Activated naive CD4-positive, alpha-beta T cell treated with anti-CD3 and anti-CD28 coated beads, Interleukin-2, amount 50 U/mL, for 24 hours (primary cell): Measurements from ENCODE around the gene CPSF7.
"Not testable (repeated sequence)": the region's sequence is repeated elsewhere in the genome, so short reads cannot be mapped to it uniquely, and the experiment has no call there.

Experiments
- H3K27ac Mint-ChIP-seq: one replicate; pipeline ENCODE4 v1.8.0; 2021; ENCODE audit warnings: mild to moderate bottlenecking, mixed read lengths
- H3K27me3 Mint-ChIP-seq: one replicate; pipeline ENCODE4 v1.8.0; 2021; ENCODE audit warnings: mixed read lengths
- H3K36me3 Mint-ChIP-seq: one replicate; pipeline ENCODE4 v1.8.0; 2021; ENCODE audit warnings: mixed read lengths
- H3K4me1 Mint-ChIP-seq: one replicate; pipeline ENCODE4 v1.8.0; 2021; ENCODE audit warnings: mixed read lengths
- H3K4me3 Mint-ChIP-seq: one replicate; pipeline ENCODE4 v1.8.0; 2021; ENCODE audit warnings: mild to moderate bottlenecking, mixed read lengths
- H3K9me3 Mint-ChIP-seq: one replicate; pipeline ENCODE4 v1.8.0; 2021; ENCODE audit warnings: mixed read lengths

Gene CPSF7

GRCh38 chr11:61429691-61430582, at the start of gene CPSF7, which contains the start of gene SDHAF2:
TSS of gene CPSF7 (minus strand) at chr11:61429975. CDS start at chr11:61429235, 740 bp downstream.
TSS of gene SDHAF2 (plus strand) at chr11:61430124. CDS start at chr11:61430147, 23 bp downstream.
- Mint-ChIP-seq H3K4me3 (peak within 1 kb of the TSS; percentile 97), H3K4me1 (peaks cover 69% of the 10 kb centered on the region)

GRCh38 chr11:61477727-61478148, 48.0 kb upstream of the CPSF7 start:
- Mint-ChIP-seq H3K36me3 (peaks cover 6% of the 10 kb centered on the region), H3K4me3 (no peak overlapping the region), H3K27ac (no peak overlapping the region), H3K27me3 (no peaks in the 10 kb centered on the region), H3K4me1 (peaks cover 11% of the 10 kb centered on the region), H3K9me3 (no peaks in the 10 kb centered on the region)

More at GRCh38 chr11:61429691-61430582, at the start of gene CPSF7, which contains the start of gene SDHAF2:
- Mint-ChIP-seq H3K27ac (peak within 1 kb of the TSS; percentile 99), H3K9me3 (no peaks in the 10 kb centered on the region), H3K36me3 (peaks cover 20% of the 10 kb centered on the region), H3K27me3 (no peaks in the 10 kb centered on the region)

- Mint-ChIP-seq H3K4me1 (peaks cover 11% of the 10 kb centered on the region), H3K9me3 (no peaks in the 10 kb centered on the region), H3K4me3 (no peak overlapping the region), H3K36me3 (peaks cover 6% of the 10 kb centered on the region), H3K27ac (no peak overlapping the region), H3K27me3 (no peaks in the 10 kb centered on the region)
Observed at GRCh38 chr11:61477126-61477525, 47.4 kb upstream of the CPSF7 start.

- peaks cover 6% of the 10 kb centered on the region for H3K36me3 Mint-ChIP-seq
- no peaks in the 10 kb centered on the region for H3K9me3 Mint-ChIP-seq
- H3K27me3 Mint-ChIP-seq, result no peaks in the 10 kb centered on the region
- no peak overlapping the region for H3K4me3 Mint-ChIP-seq
- H3K4me1 Mint-ChIP-seq, result peaks cover 11% of the 10 kb centered on the region
- H3K27ac Mint-ChIP-seq, result no peak overlapping the region
Observed at GRCh38 chr11:61476371-61476770, 46.6 kb upstream of the CPSF7 start.

GRCh38 chr11:61475433-61475832, 45.7 kb upstream of the CPSF7 start:
- H3K4me3 Mint-ChIP-seq, result no peak overlapping the region
- peaks cover 6% of the 10 kb centered on the region for H3K36me3 Mint-ChIP-seq
- H3K9me3 Mint-ChIP-seq, result no peaks in the 10 kb centered on the region
- peaks cover 8% of the 10 kb centered on the region for H3K4me1 Mint-ChIP-seq
- H3K27me3 Mint-ChIP-seq, result no peaks in the 10 kb centered on the region
- no peak overlapping the region for H3K27ac Mint-ChIP-seq

GRCh38 chr11:61474013-61474643, 44.4 kb upstream of the CPSF7 start:
- Mint-ChIP-seq H3K4me3 (no peak overlapping the region), H3K9me3 (no peaks in the 10 kb centered on the region), H3K27me3 (no peaks in the 10 kb centered on the region), H3K36me3 (peaks cover 6% of the 10 kb centered on the region), H3K4me1 (peaks cover 5% of the 10 kb centered on the region), H3K27ac (peak overlapping the region; percentile 4)

GRCh38 chr11:61473370-61474012, 43.7 kb upstream of the CPSF7 start:
- Mint-ChIP-seq H3K36me3 (peaks cover 6% of the 10 kb centered on the region), H3K27ac (no peak overlapping the region), H3K27me3 (no peaks in the 10 kb centered on the region), H3K9me3 (no peaks in the 10 kb centered on the region), H3K4me3 (no peak overlapping the region), H3K4me1 (peaks cover 5% of the 10 kb centered on the region)

GRCh38 chr11:61472868-61473267, 43.1 kb upstream of the CPSF7 start:
- no peak overlapping the region for H3K4me3 Mint-ChIP-seq
- H3K9me3 Mint-ChIP-seq, result no peaks in the 10 kb centered on the region
- peaks cover 5% of the 10 kb centered on the region for H3K4me1 Mint-ChIP-seq
- no peak overlapping the region for H3K27ac Mint-ChIP-seq
- H3K36me3 Mint-ChIP-seq, result peaks cover 8% of the 10 kb centered on the region
- H3K27me3 Mint-ChIP-seq, result no peaks in the 10 kb centered on the region

GRCh38 chr11:61472282-61472681, 42.5 kb upstream of the CPSF7 start:
- no peaks in the 10 kb centered on the region for H3K27me3 Mint-ChIP-seq
- H3K4me1 Mint-ChIP-seq, result peaks cover 9% of the 10 kb centered on the region
- no peak overlapping the region for H3K27ac Mint-ChIP-seq
- H3K9me3 Mint-ChIP-seq, result no peaks in the 10 kb centered on the region
- peaks cover 8% of the 10 kb centered on the region for H3K36me3 Mint-ChIP-seq
- no peak overlapping the region for H3K4me3 Mint-ChIP-seq

- H3K27me3 Mint-ChIP-seq, result no peaks in the 10 kb centered on the region
- H3K9me3 Mint-ChIP-seq, result no peaks in the 10 kb centered on the region
- H3K4me1 Mint-ChIP-seq, result peaks cover 9% of the 10 kb centered on the region
- no peak overlapping the region for H3K27ac Mint-ChIP-seq
- H3K36me3 Mint-ChIP-seq, result peaks cover 2% of the 10 kb centered on the region
- H3K4me3 Mint-ChIP-seq, result no peak overlapping the region
Observed at GRCh38 chr11:61468002-61468401, 38.2 kb upstream of the CPSF7 start.

GRCh38 chr11:61467602-61468001, 37.8 kb upstream of the CPSF7 start:
- not testable (repeated sequence) for H3K4me1 Mint-ChIP-seq, H3K27me3 Mint-ChIP-seq, H3K27ac Mint-ChIP-seq, H3K9me3 Mint-ChIP-seq, H3K4me3 Mint-ChIP-seq, H3K36me3 Mint-ChIP-seq

GRCh38 chr11:61460986-61461385, 31.2 kb upstream of the CPSF7 start:
- Mint-ChIP-seq H3K36me3 (peaks cover 12% of the 10 kb centered on the region), H3K9me3 (no peaks in the 10 kb centered on the region), H3K27ac (no peak overlapping the region)

GRCh38 chr11:61460474-61460881, 30.7 kb upstream of the CPSF7 start:
- Mint-ChIP-seq H3K27ac (no peak overlapping the region), H3K9me3 (no peaks in the 10 kb centered on the region), H3K4me3 (no peak overlapping the region), H3K27me3 (no peaks in the 10 kb centered on the region), H3K36me3 (peaks cover 14% of the 10 kb centered on the region), H3K4me1 (peaks cover 4% of the 10 kb centered on the region)

More at GRCh38 chr11:61460986-61461385, 31.2 kb upstream of the CPSF7 start:
- Mint-ChIP-seq H3K4me1 (no peaks in the 10 kb centered on the region), H3K27me3 (no peaks in the 10 kb centered on the region), H3K4me3 (no peak overlapping the region)

- Mint-ChIP-seq H3K27me3 (no peaks in the 10 kb centered on the region), H3K27ac (no peak overlapping the region), H3K4me1 (peaks cover 5% of the 10 kb centered on the region), H3K4me3 (no peak overlapping the region), H3K36me3 (peaks cover 12% of the 10 kb centered on the region), H3K9me3 (no peaks in the 10 kb centered on the region)
Observed at GRCh38 chr11:61454520-61454919, 24.7 kb upstream of the CPSF7 start.

- Mint-ChIP-seq H3K27me3 (no peaks in the 10 kb centered on the region), H3K27ac (no peak overlapping the region), H3K4me1 (peaks cover 5% of the 10 kb centered on the region), H3K4me3 (no peak overlapping the region), H3K36me3 (peaks cover 14% of the 10 kb centered on the region), H3K9me3 (no peaks in the 10 kb centered on the region)
Observed at GRCh38 chr11:61453695-61454094, 23.9 kb upstream of the CPSF7 start.

GRCh38 chr11:61452825-61453224, 23.1 kb upstream of the CPSF7 start:
- no peak overlapping the region for H3K4me3 Mint-ChIP-seq
- peaks cover 14% of the 10 kb centered on the region for H3K36me3 Mint-ChIP-seq
- no peak overlapping the region for H3K27ac Mint-ChIP-seq

More at GRCh38 chr11:61452825-61453224, 23.1 kb upstream of the CPSF7 start:
- no peaks in the 10 kb centered on the region for H3K27me3 Mint-ChIP-seq
- H3K4me1 Mint-ChIP-seq, result peaks cover 5% of the 10 kb centered on the region
- no peaks in the 10 kb centered on the region for H3K9me3 Mint-ChIP-seq
